Stimulated activated CD4-positive, alpha-beta T cell treated with anti-CD3 and anti-CD28 coated beads, Interleukin-12 subunit alpha, Interleukin-12 subunit beta, amount 100 ng/mL, for 24 hours (primary cell): ENCODE measurements around the gene HEATR3.

ENCODE experiments used
- DNase-seq, 2 experiments: peaks; one replicate each; pipeline ENCODE4 v3.0.0-alpha.2; 2020; ENCODE audit warnings: low read depth in 2 of 2

The HEATR3 gene

DNA sequence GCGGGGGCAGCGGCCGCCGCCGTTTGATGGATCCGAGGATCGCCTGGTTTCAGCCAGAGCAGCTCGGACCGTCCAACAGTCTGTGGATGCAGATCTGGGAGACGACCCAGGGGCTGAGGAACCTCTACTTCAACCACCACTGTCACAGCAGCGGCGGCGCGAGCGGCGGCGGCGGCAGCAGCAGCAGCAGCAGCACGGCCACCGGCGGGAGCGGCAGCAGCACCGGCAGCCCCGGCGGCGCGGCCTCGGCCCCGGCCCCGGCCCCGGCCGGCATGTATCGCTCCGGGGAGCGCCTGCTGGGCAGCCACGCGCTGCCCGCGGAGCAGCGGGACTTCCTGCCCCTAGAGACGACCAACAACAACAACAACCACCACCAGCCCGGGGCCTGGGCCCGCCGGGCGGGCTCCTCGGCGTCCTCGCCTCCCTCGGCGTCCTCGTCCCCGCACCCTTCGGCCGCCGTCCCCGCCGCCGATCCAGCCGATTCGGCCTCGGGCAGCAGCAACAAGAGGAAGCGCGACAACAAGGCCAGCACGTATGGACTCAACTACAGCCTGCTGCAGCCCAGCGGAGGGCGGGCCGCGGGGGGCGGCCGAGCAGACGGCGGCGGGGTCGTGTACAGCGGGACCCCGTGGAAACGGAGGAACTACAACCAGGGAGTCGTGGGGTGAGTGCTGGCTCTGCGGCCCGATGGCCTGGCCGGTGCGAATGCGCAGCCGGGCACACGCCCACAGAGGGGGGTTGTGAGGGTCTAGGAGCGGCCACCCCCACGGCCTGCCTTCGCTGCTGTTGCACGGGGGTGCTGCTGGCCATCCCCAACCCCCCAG, 88.0 kb downstream of the HEATR3 start:
- no peak for DNase-seq

DNA sequence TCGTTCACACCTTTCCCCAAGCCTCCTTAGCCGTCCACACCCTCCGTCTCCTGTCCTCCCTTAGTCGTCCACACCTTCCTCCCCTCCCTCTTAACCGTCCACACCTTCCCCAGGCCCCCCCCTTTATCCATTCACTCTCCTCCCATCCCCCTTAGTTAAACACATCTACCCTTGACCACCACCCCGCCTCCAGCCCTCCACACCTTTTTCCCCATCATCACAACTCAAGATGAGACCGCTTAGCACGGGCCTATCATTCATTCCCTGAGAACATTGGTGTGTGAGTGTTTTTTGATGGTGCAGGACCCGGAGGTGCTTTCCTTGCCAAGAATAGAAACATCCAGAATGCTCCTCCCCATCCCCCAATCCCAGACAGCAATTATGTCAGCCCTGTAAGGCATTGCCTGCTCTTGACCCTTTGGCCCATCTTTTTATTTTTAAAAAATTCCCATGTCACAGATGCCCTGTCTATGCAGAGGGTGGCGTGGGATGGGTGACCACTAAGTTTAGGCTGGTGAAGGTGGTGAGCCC, 88.7 kb downstream of the HEATR3 start:
- no peak for DNase-seq

DNA sequence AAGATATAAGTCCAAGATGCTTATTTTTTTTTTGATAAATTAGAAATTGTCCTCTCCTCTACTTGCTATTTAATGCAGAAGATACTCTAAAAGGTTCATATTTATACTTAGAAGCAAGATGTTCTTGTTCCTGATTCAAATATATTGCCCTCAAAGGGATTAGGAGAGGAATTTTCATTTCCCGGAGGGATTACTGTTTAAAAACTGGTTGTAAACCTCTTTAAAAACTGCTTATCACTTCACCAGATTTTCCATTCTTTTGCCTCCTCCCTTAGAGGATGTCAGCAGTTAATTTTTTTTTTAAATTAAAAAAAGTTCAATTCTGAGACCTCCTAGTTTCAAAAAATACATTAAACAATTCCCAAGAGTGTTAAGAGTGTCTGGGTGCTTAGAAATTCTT, 90.2 kb downstream of the HEATR3 start:
- DNase-seq, result no peak
